A673 (cell line): Measurements from ENCODE around the gene EEPD1. TPM values are rescaled to one million over a fixed set of nuclear protein-coding genes. Genes with fewer than 3 reads are reported as not detected.

Experiments
- BruUV-seq: library from RNA; stranded (reverse); fragments of 400-500 nt; replicated peaks from 2 replicates; lab custom pipeline; 2021; lab: Mats Ljungman, UMichigan
- CTCF ChIA-PET: fragments of 300-600 bp; sonication (Branson Sonifier 250); formaldehyde crosslinking; loops from one replicate; lab custom pipeline; 2022; ENCODE audit warnings: antibody characterized with exemption; lab: Charles Lee
- POLR2A ChIA-PET: fragments of 300-600 bp; sonication (Branson Sonifier 250); formaldehyde crosslinking; loops from one replicate; lab custom pipeline; 2022; ENCODE audit warnings: antibody characterized with exemption; ENCODE audit not compliant: low non-redundant PET; lab: Charles Lee
- DNase-seq: peaks from one replicate; pipeline ENCODE4 v3.0.0-alpha.2; 2015; ENCODE audit warnings: low spot score
- H3K27ac ChIP-seq: fragments of 200-600 bp; sonication (generic); 2 replicates; pipeline ENCODE4 v1.5.1; 2016; ENCODE audit warnings: mixed run types, low read depth, mild to moderate bottlenecking, mixed read lengths, antibody characterized with exemption, low read length; ENCODE audit not compliant: poor library complexity, severe bottlenecking
- H3K27me3 ChIP-seq: fragments of 200-600 bp; sonication (generic); replicated peaks from 2 replicates; pipeline ENCODE4 v1.6.1; 2017; ENCODE audit warnings: mixed run types, low read depth, mild to moderate bottlenecking, mixed read lengths, antibody characterized with exemption, low read length; ENCODE audit not compliant: insufficient read depth, poor library complexity
- H3K36me3 ChIP-seq: fragments of 200-600 bp; sonication (generic); 2 replicates; pipeline ENCODE4 v1.6.1; 2016; ENCODE audit warnings: mixed run types, mild to moderate bottlenecking, mixed read lengths, antibody characterized with exemption, low read length; ENCODE audit not compliant: insufficient read depth, poor library complexity, severe bottlenecking
- H3K4me1 ChIP-seq: fragments of 200-600 bp; sonication (generic); 2 replicates; pipeline ENCODE4 v1.6.1; 2017; ENCODE audit warnings: mixed run types, mild to moderate bottlenecking, mixed read lengths, antibody characterized with exemption, low read length; ENCODE audit not compliant: insufficient read depth, poor library complexity, severe bottlenecking
- H3K4me3 ChIP-seq: fragments of 200-600 bp; sonication (generic); 2 replicates; pipeline ENCODE4 v1.5.1; 2016; ENCODE audit warnings: low read depth, mixed run types, mild to moderate bottlenecking, mixed read lengths, low read length; ENCODE audit not compliant: poor library complexity, severe bottlenecking
- H3K9me3 ChIP-seq: fragments of 200-600 bp; sonication (generic); 2 replicates; pipeline ENCODE4 v1.6.1; 2016; ENCODE audit warnings: mixed run types, low read depth, mild to moderate bottlenecking, mixed read lengths, antibody characterized with exemption, low read length; ENCODE audit not compliant: poor library complexity, severe bottlenecking
- EZH2 ChIP-seq: fragments of 200-600 bp; sonication (generic); IDR thresholded peaks from 2 replicates; pipeline ENCODE4 v1.6.1; 2017; ENCODE audit warnings: borderline replicate concordance, low read depth, mild to moderate bottlenecking, mixed read lengths, antibody characterized with exemption, low read length; ENCODE audit not compliant: poor library complexity, severe bottlenecking
- intact Hi-C: fragments of 100-400 bp; cut with micrococcal nuclease; formaldehyde crosslinking; loops from one replicate; pipeline ENCODE4 v1.10.0; 2022; ENCODE audit not compliant: unreplicated experiment
- total RNA-seq: library from RNA; stranded (reverse); gene quantifications from 2 replicates; pipeline ENCODE4 v1.2.3, GENCODE V29; 2021
- TF ChIP-seq, protein P1 (sequence below): fragments of 300-800, 200-600 bp; sonication (generic); conservative IDR thresholded peaks from 2 replicates; pipeline ENCODE4 v1.5.1; 2017; ENCODE audit warnings: low read depth, mild to moderate bottlenecking, antibody characterized with exemption, low read length, moderate library complexity, mixed read lengths

Gene EEPD1
- total RNA-seq, 1 experiment from 2014 or later, result 2.5 TPM

DNA sequence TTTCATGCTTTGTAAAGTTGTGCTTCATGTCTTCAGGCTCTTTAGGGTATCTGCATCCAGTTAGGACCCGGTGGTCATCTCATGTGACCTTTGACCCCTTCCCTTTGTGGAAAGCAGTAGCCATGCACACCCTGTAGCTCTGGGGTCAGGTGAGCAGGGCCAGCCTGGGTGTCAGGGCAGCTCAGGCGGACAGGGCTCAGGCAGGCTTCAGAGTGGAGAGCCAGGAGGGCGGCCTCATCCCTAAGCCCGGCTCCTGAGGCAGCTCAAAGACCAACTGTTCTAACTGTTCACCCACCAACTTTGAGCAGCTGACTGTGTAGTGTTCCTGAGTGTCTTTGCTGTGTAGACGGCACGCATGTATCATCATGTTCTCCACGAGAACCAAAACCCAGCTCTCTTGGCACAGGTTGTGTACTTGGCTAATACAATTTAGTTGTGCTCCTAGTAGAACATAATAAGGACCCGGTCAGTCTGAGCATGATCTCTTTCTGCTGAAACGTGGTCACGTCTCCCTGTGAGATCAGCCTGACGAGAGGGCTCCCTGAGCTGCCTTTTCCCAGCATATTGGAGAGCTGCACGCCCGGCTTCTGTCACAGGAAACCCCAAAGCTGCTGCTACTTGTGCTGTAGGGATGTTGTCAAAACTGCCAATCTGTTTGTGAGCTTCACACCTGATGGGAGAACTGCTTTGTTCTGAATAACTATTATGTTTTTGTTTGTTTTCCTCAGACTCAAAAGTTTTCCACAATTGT is 30.0 kb downstream of the EEPD1 start:
- CTCF ChIA-PET, result no interaction called here

DNA sequence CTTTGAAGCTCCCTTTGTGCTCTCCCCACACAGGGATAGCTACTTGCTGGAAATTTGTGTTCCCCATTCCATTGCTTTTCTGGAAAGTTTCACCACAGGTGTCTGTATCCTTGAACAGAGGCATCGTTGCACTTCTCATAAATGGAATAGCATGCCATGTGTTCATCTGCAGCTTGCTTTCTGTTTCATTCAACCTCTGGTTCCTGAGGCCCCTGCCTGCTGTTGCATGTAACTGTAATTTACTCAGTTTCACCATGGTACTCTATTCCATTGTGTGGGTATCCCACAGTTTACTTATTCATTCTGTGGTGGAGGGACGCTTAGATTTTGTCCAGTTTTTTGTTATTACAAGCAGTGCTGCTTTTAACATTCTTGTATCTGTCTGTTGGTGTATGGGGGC is 32.0 kb downstream of the EEPD1 start:
- no TSS peak for BruUV-seq
- Histone ChIP-seq H3K27ac (no peak overlapping the region), H3K27me3 (no peaks in the 10 kb centered on the region), H3K9me3 (no peaks in the 10 kb centered on the region), H3K4me3 (no peak overlapping the region), H3K36me3 (no peaks in the 10 kb centered on the region), H3K4me1 (no peaks in the 10 kb centered on the region)
- DNase-seq, result no peak
- intact Hi-C loops, result no loop called here
- ChIA-PET POLR2A (no interaction called here), CTCF (no interaction called here)
- TF ChIP-seq, protein P1, sequence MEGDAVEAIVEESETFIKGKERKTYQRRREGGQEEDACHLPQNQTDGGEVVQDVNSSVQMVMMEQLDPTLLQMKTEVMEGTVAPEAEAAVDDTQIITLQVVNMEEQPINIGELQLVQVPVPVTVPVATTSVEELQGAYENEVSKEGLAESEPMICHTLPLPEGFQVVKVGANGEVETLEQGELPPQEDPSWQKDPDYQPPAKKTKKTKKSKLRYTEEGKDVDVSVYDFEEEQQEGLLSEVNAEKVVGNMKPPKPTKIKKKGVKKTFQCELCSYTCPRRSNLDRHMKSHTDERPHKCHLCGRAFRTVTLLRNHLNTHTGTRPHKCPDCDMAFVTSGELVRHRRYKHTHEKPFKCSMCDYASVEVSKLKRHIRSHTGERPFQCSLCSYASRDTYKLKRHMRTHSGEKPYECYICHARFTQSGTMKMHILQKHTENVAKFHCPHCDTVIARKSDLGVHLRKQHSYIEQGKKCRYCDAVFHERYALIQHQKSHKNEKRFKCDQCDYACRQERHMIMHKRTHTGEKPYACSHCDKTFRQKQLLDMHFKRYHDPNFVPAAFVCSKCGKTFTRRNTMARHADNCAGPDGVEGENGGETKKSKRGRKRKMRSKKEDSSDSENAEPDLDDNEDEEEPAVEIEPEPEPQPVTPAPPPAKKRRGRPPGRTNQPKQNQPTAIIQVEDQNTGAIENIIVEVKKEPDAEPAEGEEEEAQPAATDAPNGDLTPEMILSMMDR, result no peak
- TF ChIP-seq EZH2, result no peak

More for the DNA sequence above, 30.0 kb downstream of the EEPD1 start:
- no TSS peak for BruUV-seq
- H3K27ac ChIP-seq, result no peak overlapping the region
- no peak for DNase-seq
- H3K4me3 ChIP-seq, result no peak overlapping the region
- no peak for TF ChIP-seq EZH2
- TF ChIP-seq, protein P1, result no peak
- POLR2A ChIA-PET, result no interaction called here
- H3K9me3 ChIP-seq, result no peaks in the 10 kb centered on the region
- H3K4me1 ChIP-seq, result no peaks in the 10 kb centered on the region
- H3K27me3 ChIP-seq, result no peaks in the 10 kb centered on the region
- no peaks in the 10 kb centered on the region for H3K36me3 ChIP-seq
- intact Hi-C loops, result no loop called here

DNA sequence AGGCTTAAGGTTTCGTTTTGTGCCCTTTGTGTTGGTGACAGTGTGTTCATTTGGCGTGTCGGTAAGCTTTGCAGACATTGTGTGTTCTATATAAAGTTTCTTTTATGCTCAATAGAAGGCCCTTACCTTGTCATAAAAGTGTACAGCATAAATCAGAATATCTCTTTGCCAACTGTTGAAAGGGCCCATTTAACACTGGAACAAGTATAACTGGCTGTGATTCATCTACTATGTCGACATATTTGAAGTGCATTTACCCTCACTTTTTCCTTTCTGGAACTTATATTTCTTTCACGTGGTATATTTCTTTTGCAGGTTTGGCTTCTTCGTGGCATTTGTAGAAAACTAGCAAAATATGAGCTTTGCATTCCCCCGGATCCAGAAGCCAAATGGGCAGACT is 32.7 kb downstream of the EEPD1 start:
- H3K4me1 ChIP-seq, result no peaks in the 10 kb centered on the region
- H3K9me3 ChIP-seq, result no peaks in the 10 kb centered on the region
- no peak for DNase-seq
- ChIA-PET CTCF (no interaction called here), POLR2A (no interaction called here)
- BruUV-seq, result no TSS peak
- no peaks in the 10 kb centered on the region for H3K36me3 ChIP-seq
- no peak overlapping the region for H3K27ac ChIP-seq
- TF ChIP-seq, protein P1, result no peak
- TF ChIP-seq EZH2, result no peak
- no peaks in the 10 kb centered on the region for H3K27me3 ChIP-seq
- intact Hi-C loops, result no loop called here
- H3K4me3 ChIP-seq, result no peak overlapping the region
